Epidermal melanocyte (primary cell): ENCODE measurements around the gene FNIP1.
"Not testable (repeated sequence)": the region's sequence is repeated elsewhere in the genome, so short reads cannot be mapped to it uniquely, and the experiment has no call there.

Experiments
- DNase-seq: peaks from one replicate; pipeline ENCODE4 v3.0.0; 2011; ENCODE audit warnings: low spot score; ENCODE audit not compliant: insufficient read length

The FNIP1 gene

DNA sequence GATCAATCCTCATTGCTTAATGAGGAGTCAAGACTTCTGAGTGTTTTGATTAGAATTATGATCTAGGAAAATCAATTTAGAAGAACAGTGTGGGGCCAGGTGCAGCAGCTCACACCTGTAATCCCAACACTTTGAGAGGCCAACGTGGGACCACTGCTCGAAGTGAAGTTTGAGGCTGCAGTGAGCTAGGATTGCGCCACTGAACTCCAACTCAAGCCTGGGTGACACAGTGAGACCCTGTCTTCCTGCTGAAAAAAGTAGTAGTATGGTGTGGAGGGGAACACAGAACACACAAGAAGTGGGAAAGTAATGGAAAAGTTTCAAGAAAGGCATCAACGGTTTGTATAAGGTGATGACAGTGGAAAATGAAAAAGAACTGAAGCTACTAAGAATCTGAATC lies 9.1 kb downstream of the FNIP1 start:
- DNase-seq: no peak

DNA sequence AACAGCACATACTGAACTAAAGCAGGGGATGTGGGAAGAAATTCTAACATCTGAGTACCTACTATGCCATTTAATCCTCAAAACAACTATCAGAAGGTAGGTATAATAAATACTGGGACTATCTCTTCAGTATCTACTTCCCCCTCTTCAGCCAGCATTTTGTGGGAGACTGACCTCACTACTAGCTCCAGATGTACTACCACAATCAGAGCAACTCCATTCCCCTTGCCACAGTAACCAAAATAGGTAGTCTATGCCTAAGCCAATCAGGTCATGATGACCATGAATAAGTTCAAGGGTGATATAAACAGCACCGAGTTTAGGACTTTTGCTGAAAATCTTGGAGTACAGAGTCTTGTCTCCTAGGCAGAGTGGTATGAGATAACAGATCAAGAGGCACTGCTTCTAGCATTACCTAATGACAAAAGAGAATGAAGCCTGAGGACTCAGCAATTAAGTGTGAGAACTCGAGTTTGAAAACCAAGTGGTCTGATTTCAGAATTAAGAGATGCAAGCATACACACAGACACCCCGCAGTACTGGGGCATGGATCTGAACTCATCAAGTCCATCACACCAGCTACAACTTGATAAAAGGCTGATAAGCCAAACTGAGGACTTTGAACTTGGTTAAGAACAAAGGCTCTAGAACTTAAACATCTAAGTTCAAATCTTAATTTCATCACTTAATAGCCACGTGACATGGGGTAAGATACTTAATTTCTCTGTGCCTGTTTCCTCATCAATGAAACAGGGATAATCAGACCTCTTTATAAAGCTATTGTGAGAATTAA lies 9.7 kb downstream of the FNIP1 start:
- no peak for DNase-seq

DNA sequence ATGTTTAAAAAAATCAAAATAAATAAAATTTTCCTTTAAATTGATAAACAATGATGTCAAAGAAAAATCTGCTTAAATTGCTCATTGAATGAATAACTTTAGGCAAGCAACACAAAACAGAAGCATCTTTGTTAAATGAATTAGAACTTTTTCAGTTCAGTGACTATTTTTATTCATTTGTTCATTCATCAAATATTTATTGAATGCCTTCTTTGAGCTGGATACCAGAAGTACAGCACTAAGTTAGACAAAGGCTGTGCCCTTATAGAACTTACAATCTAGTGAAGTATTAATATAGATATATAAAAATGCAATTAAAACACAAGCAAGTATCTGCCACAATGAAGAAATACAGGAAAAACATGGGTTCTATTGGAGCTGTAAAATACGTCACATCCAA lies 10.8 kb downstream of the FNIP1 start:
- DNase-seq: no peak

DNA sequence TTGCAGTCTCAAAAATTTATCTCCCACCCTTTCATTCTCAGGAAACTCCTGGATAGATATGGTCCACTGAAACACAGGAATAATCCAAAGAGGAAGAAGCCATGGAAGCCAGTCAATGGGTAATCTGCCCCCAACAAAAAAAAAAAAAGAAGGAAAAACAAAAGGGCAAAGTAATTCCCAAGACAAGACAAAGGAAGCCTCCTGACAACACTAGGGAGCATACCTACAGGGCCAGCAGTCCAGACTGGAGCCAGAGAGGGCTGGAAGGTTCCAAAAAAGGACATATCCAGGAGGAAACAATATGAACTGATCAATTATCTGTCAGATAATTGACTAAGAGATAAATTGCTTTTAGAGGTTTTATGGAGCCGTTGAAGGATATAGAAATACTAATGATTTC lies 12.9 kb downstream of the FNIP1 start:
- no peak for DNase-seq

DNA sequence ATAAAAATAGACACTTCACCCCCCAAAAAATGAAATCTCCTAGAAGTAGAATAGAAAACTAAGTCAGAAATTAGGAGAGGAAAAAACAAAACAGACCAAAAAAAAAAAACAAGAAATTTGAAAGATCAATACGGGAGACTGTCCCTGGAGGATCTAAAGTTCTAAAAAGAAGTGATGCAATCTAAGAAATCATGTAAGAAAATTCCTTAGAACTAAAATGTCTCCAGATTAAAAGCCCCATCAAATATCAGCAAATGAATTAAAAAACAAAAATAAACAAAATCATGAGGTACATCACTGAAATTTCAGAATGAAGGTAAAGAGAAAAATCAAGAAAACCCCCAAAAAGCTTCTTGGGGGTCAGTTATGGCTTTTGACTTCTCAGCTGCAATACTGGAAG lies 13.5 kb downstream of the FNIP1 start:
- DNase-seq: no peak

DNA sequence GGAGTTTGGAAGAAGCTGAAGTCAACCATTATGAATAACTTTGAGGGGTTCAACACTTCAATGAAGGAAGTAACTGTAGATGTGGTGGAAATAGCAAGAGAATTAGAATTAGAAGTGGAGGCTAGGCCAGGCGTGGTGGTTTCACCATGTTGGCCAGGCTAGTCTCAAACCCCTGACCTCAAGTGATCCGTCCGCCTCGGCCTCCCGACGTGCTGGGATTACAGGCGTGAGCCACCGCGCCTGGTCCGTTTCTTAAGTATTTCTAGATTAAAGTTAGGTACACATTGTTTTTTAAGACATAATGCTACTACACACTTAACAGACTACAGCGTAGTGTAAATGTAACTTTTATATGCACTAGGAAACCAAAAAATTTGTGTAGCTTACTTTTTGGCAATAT lies 14.1 kb downstream of the FNIP1 start:
- no peak for DNase-seq

DNA sequence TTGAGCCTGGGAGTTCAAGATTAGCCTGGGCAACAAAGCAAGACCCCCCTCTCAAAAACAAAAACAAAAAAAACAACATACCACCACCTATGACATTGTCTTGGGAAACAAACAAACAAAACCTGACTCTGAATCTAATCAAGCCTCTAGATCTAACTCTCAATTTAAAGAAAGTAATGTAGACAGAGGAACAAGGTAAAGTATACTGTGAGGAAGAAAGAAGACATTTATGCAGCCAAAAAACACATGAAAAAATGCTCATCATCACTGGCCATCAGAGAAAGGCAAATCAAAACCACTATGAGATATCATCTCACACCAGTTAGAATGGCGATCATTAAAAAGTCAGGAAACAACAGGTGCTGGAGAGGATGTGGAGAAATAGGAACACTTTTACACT lies 18.7 kb downstream of the FNIP1 start:
- not testable (repeated sequence) for DNase-seq

DNA sequence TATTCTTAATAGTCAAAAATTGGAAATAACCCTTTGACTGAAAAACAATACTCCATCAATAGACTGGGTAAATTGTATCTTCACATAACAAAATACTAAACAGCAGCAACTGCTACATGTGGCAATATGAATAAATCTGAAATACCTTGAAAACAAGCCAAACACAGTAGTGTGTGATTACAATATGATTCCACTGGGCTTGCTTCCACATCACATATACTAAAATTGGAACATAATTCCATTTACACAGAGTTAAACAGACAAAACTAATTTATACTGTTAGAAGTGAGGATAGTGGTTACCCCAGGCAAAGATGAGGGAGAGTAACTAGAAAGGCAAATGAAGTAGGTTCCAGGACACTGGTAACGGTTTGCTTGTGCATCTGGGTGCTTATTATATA lies 20.4 kb downstream of the FNIP1 start:
- DNase-seq: no peak

DNA sequence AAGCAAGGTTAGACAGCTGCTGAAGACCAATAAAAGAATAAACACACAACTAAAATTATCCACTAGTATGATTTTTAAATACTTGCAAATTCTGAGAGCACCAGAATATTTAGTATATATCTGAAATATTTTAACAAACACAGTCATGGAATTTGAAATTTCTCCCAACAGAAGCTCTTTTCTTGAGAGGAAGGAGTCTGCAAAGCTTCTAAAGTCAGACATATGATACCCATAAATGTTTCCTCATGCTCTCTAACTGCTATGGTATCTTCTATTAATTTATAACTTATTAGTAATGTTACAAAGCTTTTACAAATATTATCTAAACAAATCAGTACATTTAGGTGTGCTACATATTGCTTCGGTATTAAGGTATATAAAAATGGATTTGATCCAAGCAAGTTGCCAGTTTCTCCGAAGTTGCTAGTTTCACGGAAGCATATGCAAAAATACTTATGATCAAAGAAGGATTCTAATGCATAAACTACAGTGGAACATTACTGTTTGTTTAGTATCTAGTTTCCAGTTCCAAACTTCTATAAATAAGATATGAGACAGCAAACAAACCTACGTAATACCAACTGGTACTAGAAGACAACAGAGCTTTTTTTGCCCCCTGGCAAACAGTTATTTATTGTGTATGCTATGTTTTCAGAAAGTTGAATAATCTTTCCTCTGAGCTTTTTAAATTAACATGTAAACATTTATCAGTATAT lies 22.0 kb downstream of the FNIP1 start:
- DNase-seq: no peak

DNA sequence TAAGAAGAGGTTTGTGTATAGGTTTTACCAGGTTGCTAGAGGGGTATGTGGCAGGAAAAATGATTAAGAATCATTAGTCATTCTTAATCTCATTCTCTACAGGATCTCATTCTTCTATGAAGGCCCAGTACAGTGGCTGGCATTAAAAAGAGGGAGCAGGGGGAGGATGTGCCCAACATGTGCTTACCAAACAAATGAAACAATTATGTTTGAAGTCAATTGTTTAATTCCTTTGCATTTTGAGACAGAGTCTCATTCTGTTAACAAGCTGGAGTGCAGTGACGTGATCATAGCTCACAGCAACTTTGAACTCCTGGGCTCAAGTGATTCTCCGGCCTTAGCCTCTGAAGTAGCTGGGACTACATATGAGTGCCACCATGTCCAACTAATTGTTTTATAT lies 23.0 kb downstream of the FNIP1 start:
- no peak for DNase-seq

DNA sequence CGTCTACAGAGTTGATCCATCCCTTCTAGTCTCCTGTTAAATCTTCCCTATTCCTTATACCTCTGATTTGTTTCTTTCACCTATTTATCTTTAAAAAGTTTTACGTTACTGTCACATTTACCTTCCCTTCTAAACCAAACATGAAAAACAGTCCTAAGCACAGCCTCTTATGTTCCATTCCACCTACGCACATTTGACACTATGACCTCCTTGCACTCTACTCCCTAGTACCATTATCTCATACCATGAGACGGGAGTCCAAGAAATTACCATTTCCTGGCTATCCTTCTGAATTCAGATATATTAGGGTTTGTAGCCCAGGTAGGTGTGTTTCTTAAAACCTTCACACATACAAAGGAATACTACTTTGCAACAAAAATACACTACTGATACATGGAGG lies 25.1 kb downstream of the FNIP1 start:
- no peak for DNase-seq

DNA sequence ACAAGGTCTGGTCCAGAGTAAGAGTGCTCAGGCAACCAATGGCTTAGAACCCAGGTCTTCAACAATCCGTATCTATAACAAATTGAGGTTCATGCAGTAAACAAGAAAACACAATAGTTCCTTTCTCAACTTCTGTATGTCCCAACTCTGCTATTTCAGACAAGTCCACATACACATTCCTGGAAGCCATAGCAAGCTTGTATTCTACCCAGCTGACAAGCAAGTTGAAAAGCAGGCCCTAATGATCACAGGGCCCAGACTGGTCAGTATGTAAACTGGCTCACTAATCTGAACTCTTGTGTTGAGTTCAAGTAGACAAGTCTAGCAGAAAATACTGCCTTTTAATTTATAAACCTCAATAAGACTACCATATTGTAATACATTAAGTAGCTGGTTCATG lies 26.9 kb downstream of the FNIP1 start:
- DNase-seq: no peak

DNA sequence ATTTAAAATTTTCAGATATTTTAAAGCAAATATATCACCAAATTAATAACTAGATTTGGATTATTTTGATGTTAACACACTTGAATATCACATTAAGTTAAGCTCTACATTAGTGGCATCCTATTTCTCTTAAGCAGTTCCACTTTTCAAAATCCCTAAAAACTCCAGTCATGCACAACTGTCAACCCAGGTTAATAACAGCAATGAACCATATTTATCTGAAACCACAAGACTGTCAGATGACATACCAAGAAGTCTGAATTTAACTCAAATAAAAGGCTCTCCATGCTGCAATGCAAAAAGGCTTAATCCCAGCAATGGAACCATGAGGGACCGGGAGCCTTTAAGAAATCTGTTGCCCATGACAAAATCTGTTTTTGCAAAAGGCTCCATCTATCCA lies 27.5 kb downstream of the FNIP1 start:
- no peak for DNase-seq

DNA sequence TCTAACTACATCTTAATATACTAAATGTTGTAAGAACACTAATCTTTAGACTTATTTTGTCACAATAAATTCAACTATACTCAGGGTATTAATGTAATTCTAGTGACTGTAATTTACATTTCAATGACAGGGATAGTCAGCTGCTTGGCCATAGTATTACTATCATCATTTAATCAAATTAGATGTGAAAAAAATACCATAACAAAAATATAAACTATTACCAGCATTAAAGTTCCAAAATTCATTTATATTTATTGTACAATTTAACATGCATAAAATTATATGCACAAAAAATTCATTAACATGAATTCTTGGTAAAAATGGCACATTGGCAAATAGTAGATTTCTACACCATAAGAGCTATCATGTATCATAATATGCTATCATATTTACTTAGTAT lies 28.9 kb downstream of the FNIP1 start:
- DNase-seq: no peak

DNA sequence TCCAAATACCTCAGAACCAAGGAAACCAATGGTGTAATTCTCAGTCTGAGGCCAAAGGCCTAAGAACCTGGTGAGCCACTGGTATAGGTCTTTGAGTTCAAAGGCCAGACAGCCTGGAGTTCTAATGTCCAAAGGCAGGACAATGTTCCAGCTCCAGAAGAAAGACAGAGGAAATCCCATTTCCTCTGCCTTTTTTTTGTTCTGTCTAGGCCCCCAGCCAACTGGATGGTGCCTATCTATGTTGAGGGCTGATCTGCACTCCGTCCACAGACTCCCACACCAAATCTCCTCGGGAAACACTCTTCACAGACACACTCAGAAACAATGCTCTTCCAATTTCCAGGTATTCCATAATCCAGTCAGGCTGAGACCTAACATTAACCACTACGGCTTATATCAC lies 30.1 kb downstream of the FNIP1 start:
- no peak for DNase-seq

DNA sequence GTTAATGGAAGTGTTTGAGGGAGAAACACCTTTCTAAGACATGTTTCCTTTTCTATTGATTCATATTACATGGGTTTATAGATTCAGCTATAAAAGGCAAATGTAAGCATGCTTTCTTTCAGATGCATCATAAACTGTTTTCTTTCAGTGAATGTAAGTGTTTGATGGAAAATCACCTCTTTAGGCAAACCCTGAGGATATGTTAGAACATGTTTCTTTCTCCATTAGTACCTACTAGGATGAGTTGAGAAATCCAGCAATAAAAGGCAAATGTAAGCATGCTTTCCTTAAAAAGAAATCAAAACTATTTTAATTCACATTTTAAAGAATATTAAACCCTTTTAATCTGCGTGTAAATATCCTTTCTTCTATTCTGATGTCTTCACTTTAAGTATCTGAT lies 31.6 kb downstream of the FNIP1 start:
- DNase-seq: no peak

DNA sequence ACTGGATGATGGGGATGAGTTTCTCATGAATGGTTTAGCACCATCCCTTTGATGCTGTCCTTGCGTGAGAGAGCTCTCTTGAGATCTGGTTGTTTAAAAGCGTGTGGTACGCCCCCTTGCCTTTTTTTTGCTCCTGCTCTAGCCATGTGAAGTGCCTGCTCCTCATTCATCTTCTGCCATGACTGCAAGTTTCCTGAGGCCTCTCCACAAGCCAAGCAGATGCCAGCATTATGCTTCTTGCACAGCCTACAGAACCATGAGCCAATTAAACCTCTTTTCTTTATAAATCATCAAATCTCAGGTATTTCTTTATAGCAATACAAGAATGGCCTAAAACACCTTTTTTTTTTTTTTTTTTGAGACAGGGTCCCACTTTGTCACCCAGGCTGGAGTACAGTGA lies 32.8 kb downstream of the FNIP1 start:
- DNase-seq: no peak

DNA sequence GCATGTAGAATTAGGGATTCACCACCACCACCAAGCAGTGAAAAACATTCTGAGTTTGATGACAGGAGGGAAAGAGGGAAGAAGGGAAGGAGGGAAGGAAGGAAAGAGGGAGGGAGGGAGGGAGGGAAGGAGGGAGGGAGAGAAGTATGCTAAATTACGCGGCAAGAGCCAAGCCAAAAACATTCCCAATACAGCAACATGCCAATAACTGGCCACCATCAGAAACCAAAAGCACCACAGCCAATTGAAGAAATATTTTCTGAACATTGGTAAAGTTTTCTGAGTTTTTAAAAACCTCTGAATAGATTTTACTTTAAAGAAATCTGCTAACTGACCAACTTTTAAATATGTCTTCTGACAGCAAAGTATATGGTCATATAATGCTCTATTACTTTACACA lies 36.0 kb downstream of the FNIP1 start:
- DNase-seq: no peak

DNA sequence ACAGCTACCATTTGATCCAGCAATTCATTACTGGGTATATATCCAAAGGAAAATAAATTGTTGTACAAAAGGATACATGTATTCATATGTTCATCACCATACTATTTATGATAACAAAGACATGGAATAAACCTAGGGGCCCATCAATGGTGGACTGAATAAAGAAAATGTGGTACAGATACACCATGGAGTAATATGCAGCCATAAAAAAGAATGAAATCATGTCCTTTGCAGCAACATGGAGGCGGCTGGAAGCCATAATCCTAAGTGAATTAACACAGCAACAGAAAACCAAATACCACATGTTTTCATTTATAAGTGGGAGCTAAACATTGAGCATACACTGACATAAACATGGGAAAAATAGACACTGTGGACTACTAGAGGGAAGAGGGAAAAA lies 37.1 kb downstream of the FNIP1 start:
- DNase-seq: no peak

DNA sequence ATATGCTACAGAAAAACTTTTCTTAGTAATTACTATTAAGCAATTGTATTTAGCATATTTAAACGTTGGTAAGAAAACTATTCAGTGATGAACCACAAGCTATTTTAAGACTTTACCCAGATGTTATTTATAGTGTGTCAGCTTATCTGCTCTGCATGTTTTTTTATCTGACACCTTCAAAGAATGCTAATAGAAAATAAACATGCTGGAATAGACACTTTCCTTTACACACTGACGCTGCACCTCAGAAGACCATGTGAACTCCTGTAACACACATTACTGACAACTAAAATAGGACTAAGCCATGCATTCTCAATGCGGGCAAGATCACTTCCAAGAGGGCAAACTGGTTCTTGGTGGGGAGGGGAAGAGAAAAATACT lies 38.3 kb downstream of the FNIP1 start:
- no peak for DNase-seq

DNA sequence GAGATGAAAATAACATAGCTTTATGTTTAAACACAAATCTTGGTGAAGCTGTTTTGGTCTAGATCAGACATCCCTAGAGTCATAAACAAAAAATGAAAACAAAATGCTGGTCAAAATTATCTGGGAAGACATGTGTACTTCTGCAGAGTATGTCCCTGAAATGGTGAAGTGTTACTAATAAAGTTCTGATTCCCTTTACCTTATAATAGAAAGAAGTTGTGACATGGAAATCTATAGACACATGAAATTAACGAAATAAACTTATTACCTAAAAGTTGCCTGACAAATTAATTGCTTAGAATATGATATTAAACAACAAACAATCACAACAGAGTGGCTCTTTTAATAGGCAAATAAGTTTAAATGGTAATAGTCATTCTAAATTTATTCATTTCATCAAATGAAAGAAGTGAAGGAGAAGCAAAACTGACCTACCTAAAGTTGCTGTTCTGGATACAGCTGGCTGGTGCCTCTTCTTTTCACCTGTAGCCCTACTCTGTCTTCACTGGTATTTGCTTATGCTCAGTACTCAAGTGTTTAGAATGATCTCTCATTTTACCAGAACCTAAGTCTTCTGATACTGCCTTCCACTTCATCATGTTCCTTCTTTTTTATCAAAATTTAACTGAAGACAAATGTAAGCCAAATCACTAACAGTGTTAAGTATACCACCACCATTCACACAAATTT lies 38.8 kb downstream of the FNIP1 start:
- no peak for DNase-seq

DNA sequence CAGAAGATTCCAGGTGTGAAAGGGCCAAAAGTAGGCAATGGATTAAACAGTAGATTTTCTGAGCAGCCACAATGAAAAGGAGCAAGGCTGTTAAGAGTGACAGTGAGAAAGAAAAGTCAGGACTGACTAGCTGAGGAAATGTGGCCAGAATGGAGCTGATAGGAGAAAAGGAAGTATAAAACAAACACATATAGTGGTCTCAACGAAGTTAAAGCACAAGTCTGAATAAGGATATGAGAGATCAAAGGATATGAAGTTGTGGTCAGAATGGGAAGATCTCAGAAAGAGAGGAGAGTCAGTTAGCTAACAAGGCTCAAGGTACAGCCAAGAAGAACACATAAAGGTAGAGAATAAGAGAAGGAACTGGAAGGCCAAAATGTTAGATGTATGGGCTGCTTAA lies 39.9 kb downstream of the FNIP1 start:
- no peak for DNase-seq

DNA sequence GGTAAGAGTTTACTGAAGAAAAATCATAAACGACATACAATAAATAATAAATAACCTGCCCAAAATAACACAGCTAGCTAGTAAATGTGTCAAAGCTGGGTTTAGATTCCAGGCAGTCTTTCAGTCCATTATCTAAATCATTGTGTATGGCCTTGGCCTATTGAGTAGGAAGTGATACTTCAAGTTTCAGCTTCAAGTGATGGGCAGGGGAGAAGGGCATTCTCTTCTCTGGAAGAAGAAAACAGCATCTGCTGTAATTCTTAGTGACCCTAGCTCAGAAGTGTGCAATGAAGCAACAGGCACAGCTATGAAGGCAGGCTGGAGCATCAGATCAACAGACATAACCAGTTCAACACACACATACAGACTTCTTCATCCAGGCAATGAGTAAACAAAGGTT lies 42.5 kb downstream of the FNIP1 start:
- DNase-seq: no peak
